SK-N-SH (cell line): ENCODE measurements around the gene LGSN.

Experiments
- EZH2phosphoT487 ChIP-seq: fragments of 200-600 bp; sonication (generic); IDR thresholded peaks from 2 replicates; pipeline ENCODE4 v1.6.1; 2017; ENCODE audit warnings: low read depth, mixed run types, mild to moderate bottlenecking, antibody characterized with exemption, moderate library complexity, borderline replicate concordance
- GATA2 ChIP-seq: sonication (generic); formaldehyde crosslinking; IDR thresholded peaks from 2 replicates; pipeline ENCODE4 v1.5.0; 2020; ENCODE audit warnings: mild to moderate bottlenecking, missing genetic modification reagents
- RAD21 ChIP-seq: IDR thresholded peaks from 2 replicates; pipeline ENCODE4 v1.6.1; 2012; ENCODE audit warnings: mild to moderate bottlenecking, low read length
- SMC3 ChIP-seq: IDR thresholded peaks from 2 replicates; pipeline ENCODE4 v1.6.1; 2012; ENCODE audit warnings: low read depth, low read length, improper control_type of control experiment
- TAF1 ChIP-seq: IDR thresholded peaks from 2 replicates; pipeline ENCODE4 v1.6.1; 2012; ENCODE audit warnings: low read depth, mild to moderate bottlenecking, low read length, moderate library complexity, borderline replicate concordance
- TF ChIP-seq, protein P1 (sequence below): fragments of 200-600 bp; sonication (generic); IDR thresholded peaks from 2 replicates; pipeline ENCODE4 v1.6.1; 2017; ENCODE audit warnings: antibody characterized with exemption, mild to moderate bottlenecking, moderate library complexity

DNA sequence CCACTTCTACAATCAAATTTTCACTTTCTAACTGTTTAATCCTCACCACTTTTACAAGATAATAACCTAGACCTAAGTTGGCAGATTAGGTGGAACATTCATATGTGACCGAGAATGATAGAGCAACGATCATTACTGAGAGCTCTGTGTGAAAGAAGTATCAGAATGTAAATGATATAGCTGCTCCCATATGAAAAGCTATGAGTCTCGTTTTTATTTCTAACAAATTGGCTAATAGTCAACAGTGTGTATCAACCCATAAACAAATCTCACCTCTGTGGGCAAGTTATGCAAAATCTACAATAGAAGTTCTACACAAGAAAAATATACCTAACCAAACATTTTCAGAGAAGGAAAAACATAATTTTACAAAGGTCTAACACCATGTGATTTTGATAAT lies 3.7 kb downstream of the LGSN start:
- TF ChIP-seq SMC3 (no peak), RAD21 (no peak), EZH2phosphoT487 (no peak), TAF1 (no peak), GATA2 (CRISPR knock-in tag) (no peak)
- TF ChIP-seq, protein P1, sequence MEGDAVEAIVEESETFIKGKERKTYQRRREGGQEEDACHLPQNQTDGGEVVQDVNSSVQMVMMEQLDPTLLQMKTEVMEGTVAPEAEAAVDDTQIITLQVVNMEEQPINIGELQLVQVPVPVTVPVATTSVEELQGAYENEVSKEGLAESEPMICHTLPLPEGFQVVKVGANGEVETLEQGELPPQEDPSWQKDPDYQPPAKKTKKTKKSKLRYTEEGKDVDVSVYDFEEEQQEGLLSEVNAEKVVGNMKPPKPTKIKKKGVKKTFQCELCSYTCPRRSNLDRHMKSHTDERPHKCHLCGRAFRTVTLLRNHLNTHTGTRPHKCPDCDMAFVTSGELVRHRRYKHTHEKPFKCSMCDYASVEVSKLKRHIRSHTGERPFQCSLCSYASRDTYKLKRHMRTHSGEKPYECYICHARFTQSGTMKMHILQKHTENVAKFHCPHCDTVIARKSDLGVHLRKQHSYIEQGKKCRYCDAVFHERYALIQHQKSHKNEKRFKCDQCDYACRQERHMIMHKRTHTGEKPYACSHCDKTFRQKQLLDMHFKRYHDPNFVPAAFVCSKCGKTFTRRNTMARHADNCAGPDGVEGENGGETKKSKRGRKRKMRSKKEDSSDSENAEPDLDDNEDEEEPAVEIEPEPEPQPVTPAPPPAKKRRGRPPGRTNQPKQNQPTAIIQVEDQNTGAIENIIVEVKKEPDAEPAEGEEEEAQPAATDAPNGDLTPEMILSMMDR: no peak
